Calu3 (cell line): Measurements from ENCODE around the gene NAIF1. TPM values are rescaled to one million over a fixed set of nuclear protein-coding genes. Genes with fewer than 3 reads are reported as not detected.

Experiments
- BruUV-seq: library from RNA; stranded (reverse); fragments of 400-500 nt; replicated peaks from 2 replicates; lab custom pipeline; 2021; lab: Mats Ljungman, UMichigan
- CTCF ChIA-PET: fragments of 300-600 bp; sonication (Branson Sonifier 250); formaldehyde crosslinking; loops from one replicate; lab custom pipeline; 2022; ENCODE audit warnings: antibody characterized with exemption; lab: Charles Lee
- DNase-seq: peaks from one replicate; pipeline ENCODE4 v3.0.0; 2022
- H3K27ac Mint-ChIP-seq: one replicate; pipeline ENCODE4 v1.8.0; 2022; ENCODE audit warnings: mixed read lengths; ENCODE audit not compliant: unreplicated experiment
- H3K27me3 Mint-ChIP-seq: one replicate; pipeline ENCODE4 v1.8.0; 2022; ENCODE audit warnings: mixed read lengths; ENCODE audit not compliant: unreplicated experiment
- H3K36me3 Mint-ChIP-seq: one replicate; pipeline ENCODE4 v1.8.0; 2022; ENCODE audit warnings: mild to moderate bottlenecking, moderate library complexity, mixed read lengths; ENCODE audit not compliant: insufficient read depth, unreplicated experiment
- H3K4me1 Mint-ChIP-seq: one replicate; pipeline ENCODE4 v1.8.0; 2022; ENCODE audit warnings: mild to moderate bottlenecking, low read depth, mixed read lengths; ENCODE audit not compliant: unreplicated experiment
- H3K4me3 Mint-ChIP-seq: one replicate; pipeline ENCODE4 v1.8.0; 2022; ENCODE audit warnings: mild to moderate bottlenecking, low read depth, moderate library complexity, mixed read lengths; ENCODE audit not compliant: unreplicated experiment
- H3K9me3 Mint-ChIP-seq: one replicate; pipeline ENCODE4 v1.8.0; 2022; ENCODE audit warnings: low read depth, mixed read lengths; ENCODE audit not compliant: unreplicated experiment
- intact Hi-C: fragments of 100-400 bp; cut with micrococcal nuclease; formaldehyde crosslinking; loops from one replicate; pipeline ENCODE4 v1.10.0; 2022; ENCODE audit not compliant: unreplicated experiment
- total RNA-seq: library from RNA; stranded (reverse); gene quantifications from 2 replicates; pipeline ENCODE4 v1.2.3, GENCODE V29; 2022
- TF ChIP-seq, protein P1 (sequence below): fragments of 200-600 bp; IDR thresholded peaks from one replicate; pipeline ENCODE4 v1.8.0; 2022; ENCODE audit warnings: antibody characterized with exemption; ENCODE audit not compliant: unreplicated experiment

The NAIF1 gene
- total RNA-seq, 1 experiment from 2014 or later: 9.0 TPM

DNA sequence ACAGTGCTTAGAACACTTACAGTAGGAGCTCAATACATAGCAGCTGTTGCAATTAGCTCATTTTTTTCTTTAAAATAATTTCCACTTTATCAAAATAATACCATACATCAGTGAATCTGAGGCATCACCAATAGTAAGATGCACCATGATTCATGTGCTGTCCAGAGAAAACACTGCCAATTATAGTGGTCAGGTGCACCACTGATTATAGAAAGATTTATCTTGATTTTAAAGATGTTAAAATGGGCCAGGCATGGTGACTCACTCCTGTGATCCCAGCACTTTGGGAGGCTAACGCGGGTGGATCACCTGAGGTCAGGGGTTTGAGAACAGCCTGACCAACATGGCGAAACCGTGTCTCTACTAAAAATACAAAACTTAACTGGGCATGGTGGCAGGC lies 39.4 kb downstream of the NAIF1 start:
- Mint-ChIP-seq H3K27ac (no peak overlapping the region), H3K4me3 (no peak overlapping the region), H3K4me1 (no peaks in the 10 kb centered on the region), H3K36me3 (no peaks in the 10 kb centered on the region), H3K27me3 (no peaks in the 10 kb centered on the region), H3K9me3 (no peaks in the 10 kb centered on the region)
- BruUV-seq: no TSS peak
- CTCF ChIA-PET: interaction anchor here (0.7 kb wide), 1 partner anchor 20 kb away, joined by 6 read pairs; no protein-coding TSS in a partner anchor
- intact Hi-C loops: no loop called here
- TF ChIP-seq, protein P1, sequence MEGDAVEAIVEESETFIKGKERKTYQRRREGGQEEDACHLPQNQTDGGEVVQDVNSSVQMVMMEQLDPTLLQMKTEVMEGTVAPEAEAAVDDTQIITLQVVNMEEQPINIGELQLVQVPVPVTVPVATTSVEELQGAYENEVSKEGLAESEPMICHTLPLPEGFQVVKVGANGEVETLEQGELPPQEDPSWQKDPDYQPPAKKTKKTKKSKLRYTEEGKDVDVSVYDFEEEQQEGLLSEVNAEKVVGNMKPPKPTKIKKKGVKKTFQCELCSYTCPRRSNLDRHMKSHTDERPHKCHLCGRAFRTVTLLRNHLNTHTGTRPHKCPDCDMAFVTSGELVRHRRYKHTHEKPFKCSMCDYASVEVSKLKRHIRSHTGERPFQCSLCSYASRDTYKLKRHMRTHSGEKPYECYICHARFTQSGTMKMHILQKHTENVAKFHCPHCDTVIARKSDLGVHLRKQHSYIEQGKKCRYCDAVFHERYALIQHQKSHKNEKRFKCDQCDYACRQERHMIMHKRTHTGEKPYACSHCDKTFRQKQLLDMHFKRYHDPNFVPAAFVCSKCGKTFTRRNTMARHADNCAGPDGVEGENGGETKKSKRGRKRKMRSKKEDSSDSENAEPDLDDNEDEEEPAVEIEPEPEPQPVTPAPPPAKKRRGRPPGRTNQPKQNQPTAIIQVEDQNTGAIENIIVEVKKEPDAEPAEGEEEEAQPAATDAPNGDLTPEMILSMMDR: no peak
- no peak for DNase-seq

DNA sequence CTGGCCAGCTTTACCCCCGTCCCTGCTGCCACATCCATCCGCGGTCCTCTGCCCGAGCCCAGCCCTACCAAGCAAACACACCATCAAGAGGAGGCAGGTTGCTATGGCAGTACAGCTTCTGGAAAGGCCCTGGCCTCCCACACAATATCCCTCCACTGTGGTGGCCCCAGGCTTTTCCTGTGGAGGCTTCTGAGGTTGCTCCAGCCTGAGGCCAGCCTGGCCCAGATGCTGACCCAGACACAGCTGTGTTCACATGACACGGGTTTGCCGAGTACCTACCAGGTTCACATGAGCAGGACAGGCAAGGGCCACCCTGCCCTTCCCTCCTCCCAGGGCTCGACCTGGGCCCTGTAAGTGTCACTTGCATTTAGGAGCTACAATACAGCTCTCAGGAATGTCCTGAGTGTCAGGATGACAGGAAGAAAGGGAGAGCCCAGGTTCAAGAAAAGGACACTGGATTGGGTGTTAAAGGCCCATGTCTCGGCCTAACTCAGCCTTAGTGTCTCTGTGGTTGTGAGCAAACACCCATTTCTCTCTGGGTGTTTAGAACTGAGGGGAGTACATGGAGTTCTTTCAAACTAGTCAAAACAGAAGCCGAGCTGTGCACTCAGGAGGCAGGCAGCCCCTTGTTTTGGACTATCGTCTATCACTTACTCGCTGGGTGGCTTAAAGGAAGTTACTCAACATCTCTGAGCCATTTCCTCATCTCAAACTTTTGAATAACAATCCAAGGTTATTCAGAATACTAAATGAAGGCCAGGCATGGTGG lies 40.2 kb downstream of the NAIF1 start:
- Mint-ChIP-seq H3K4me3 (no peak overlapping the region), H3K4me1 (no peaks in the 10 kb centered on the region), H3K36me3 (no peaks in the 10 kb centered on the region), H3K27ac (no peak overlapping the region), H3K9me3 (no peaks in the 10 kb centered on the region), H3K27me3 (no peaks in the 10 kb centered on the region)
- no peak for DNase-seq
- TF ChIP-seq, protein P1: no peak
- BruUV-seq: no TSS peak
- CTCF ChIA-PET: no interaction called here
- intact Hi-C loops: no loop called here

- BruUV-seq: no TSS peak
- H3K4me1 Mint-ChIP-seq: no peaks in the 10 kb centered on the region
Measured at GRCh38 chr9:128026255-128026772, 40.8 kb downstream of the NAIF1 start.

GRCh38 chr9:128025736-128026135 lies 41.4 kb downstream of the NAIF1 start:
- Mint-ChIP-seq H3K27me3 (no peaks in the 10 kb centered on the region), H3K27ac (no peak overlapping the region), H3K9me3 (no peaks in the 10 kb centered on the region), H3K4me1 (no peaks in the 10 kb centered on the region), H3K36me3 (no peaks in the 10 kb centered on the region), H3K4me3 (no peak overlapping the region)
- CTCF ChIA-PET: no interaction called here
- intact Hi-C loops: no loop called here
- DNase-seq: no peak
- TF ChIP-seq, protein P1: no peak
- BruUV-seq: no TSS peak

More at GRCh38 chr9:128026255-128026772, 40.8 kb downstream of the NAIF1 start:
- intact Hi-C loops: no loop called here
- no peaks in the 10 kb centered on the region for H3K27me3 Mint-ChIP-seq
- no peak overlapping the region for H3K4me3 Mint-ChIP-seq
- TF ChIP-seq, protein P1: no peak
- no peak overlapping the region for H3K27ac Mint-ChIP-seq
- H3K36me3 Mint-ChIP-seq: no peaks in the 10 kb centered on the region
- DNase-seq: no peak
- H3K9me3 Mint-ChIP-seq: no peaks in the 10 kb centered on the region
- CTCF ChIA-PET: no interaction called here
